Activated naive CD4-positive, alpha-beta T cell treated with anti-CD3 and anti-CD28 coated beads for 36 hours (primary cell): ENCODE measurements around the gene LIPG. TPM values are rescaled to one million over a fixed set of nuclear protein-coding genes. Genes with fewer than 3 reads are reported as not detected.

ENCODE experiments used
- CTCF ChIA-PET: fragments of 350-600 bp; sonication (Branson Sonifier 250); formaldehyde crosslinking; loops from one replicate; lab custom pipeline; 2021; ENCODE audit warnings: antibody characterized with exemption; lab: Charles Lee
- DNase-seq: peaks from one replicate; pipeline ENCODE4 v3.0.0-alpha.2; 2020
- H3K27ac Mint-ChIP-seq: one replicate; pipeline ENCODE4 v1.8.0; 2021; ENCODE audit warnings: mild to moderate bottlenecking, mixed read lengths
- H3K27me3 Mint-ChIP-seq: one replicate; pipeline ENCODE4 v1.8.0; 2021; ENCODE audit warnings: low read depth, mixed read lengths
- H3K36me3 Mint-ChIP-seq: one replicate; pipeline ENCODE4 v1.8.0; 2021; ENCODE audit warnings: low read depth, mixed read lengths
- H3K4me1 Mint-ChIP-seq: one replicate; pipeline ENCODE4 v1.8.0; 2021; ENCODE audit warnings: low read depth, mixed read lengths
- H3K4me3 Mint-ChIP-seq: one replicate; pipeline ENCODE4 v1.8.0; 2021; ENCODE audit warnings: mild to moderate bottlenecking, moderate library complexity, mixed read lengths
- H3K9me3 Mint-ChIP-seq: one replicate; pipeline ENCODE4 v1.8.0; 2021; ENCODE audit warnings: mixed read lengths
- intact Hi-C: fragments of 100-400 bp; cut with micrococcal nuclease; formaldehyde crosslinking; loops from one replicate; pipeline ENCODE4 v1.15.1; 2023
- total RNA-seq, 2 experiments: library from RNA; stranded (reverse); gene quantifications; one replicate each; pipeline ENCODE4 v1.2.3, GENCODE V29; 2021

Gene LIPG
- total RNA-seq, 2 experiments from 2014 or later, result 0.22 to 0.45 TPM

- Mint-ChIP-seq H3K27ac (no peak overlapping the region), H3K4me1 (no peaks in the 10 kb centered on the region), H3K4me3 (no peak overlapping the region), H3K36me3 (no peaks in the 10 kb centered on the region), H3K9me3 (no peaks in the 10 kb centered on the region), H3K27me3 (peaks cover 17% of the 10 kb centered on the region)
- CTCF ChIA-PET, result no interaction called here
- no peak for DNase-seq
- intact Hi-C loops, result no loop called here
Observed at GRCh38 chr18:49619801-49620200, 57.9 kb downstream of the LIPG start.

- Mint-ChIP-seq H3K4me3 (no peak overlapping the region), H3K4me1 (no peaks in the 10 kb centered on the region), H3K27me3 (peaks cover 14% of the 10 kb centered on the region), H3K9me3 (no peaks in the 10 kb centered on the region), H3K36me3 (no peaks in the 10 kb centered on the region), H3K27ac (no peak overlapping the region)
- DNase-seq, result no peak
- intact Hi-C loops, result no loop called here
- CTCF ChIA-PET, result interaction anchor here (0.7 kb wide), 1 partner anchor 256 kb away, joined by 3 read pairs; no protein-coding TSS in a partner anchor
Observed at GRCh38 chr18:49621301-49621700, 59.4 kb downstream of the LIPG start.

- Mint-ChIP-seq H3K27ac (no peak overlapping the region), H3K27me3 (peaks cover 14% of the 10 kb centered on the region), H3K4me1 (no peaks in the 10 kb centered on the region), H3K9me3 (no peaks in the 10 kb centered on the region), H3K4me3 (no peak overlapping the region), H3K36me3 (no peaks in the 10 kb centered on the region)
- CTCF ChIA-PET, result interaction anchor here (0.7 kb wide), 1 partner anchor 256 kb away, joined by 3 read pairs; no protein-coding TSS in a partner anchor
- no peak for DNase-seq
- intact Hi-C loops, result no loop called here
Observed at GRCh38 chr18:49621717-49622351, 60.0 kb downstream of the LIPG start.

- no peaks in the 10 kb centered on the region for H3K9me3 Mint-ChIP-seq
- no peak overlapping the region for H3K4me3 Mint-ChIP-seq
- peaks cover 14% of the 10 kb centered on the region for H3K27me3 Mint-ChIP-seq
- intact Hi-C loops, result no loop called here
- DNase-seq, result no peak
- no peaks in the 10 kb centered on the region for H3K4me1 Mint-ChIP-seq
- H3K36me3 Mint-ChIP-seq, result no peaks in the 10 kb centered on the region
- CTCF ChIA-PET, result no interaction called here
- H3K27ac Mint-ChIP-seq, result no peak overlapping the region
Observed at GRCh38 chr18:49623571-49623970, 61.7 kb downstream of the LIPG start.

- H3K4me3 Mint-ChIP-seq, result no peak overlapping the region
- H3K27me3 Mint-ChIP-seq, result peaks cover 14% of the 10 kb centered on the region
- no peaks in the 10 kb centered on the region for H3K9me3 Mint-ChIP-seq
- H3K27ac Mint-ChIP-seq, result no peak overlapping the region
- CTCF ChIA-PET, result interaction anchor here (0.7 to 0.8 kb wide), 2 partner anchors 11 to 27 kb away, joined by 3 read pairs; no protein-coding TSS in a partner anchor
- no peaks in the 10 kb centered on the region for H3K36me3 Mint-ChIP-seq
- intact Hi-C loops, result no loop called here
- H3K4me1 Mint-ChIP-seq, result no peaks in the 10 kb centered on the region
- no peak for DNase-seq
Observed at GRCh38 chr18:49625021-49625691, 63.3 kb downstream of the LIPG start.

- Mint-ChIP-seq H3K9me3 (no peaks in the 10 kb centered on the region), H3K36me3 (no peaks in the 10 kb centered on the region), H3K27ac (no peak overlapping the region), H3K27me3 (peaks cover 9% of the 10 kb centered on the region), H3K4me1 (no peaks in the 10 kb centered on the region), H3K4me3 (no peak overlapping the region)
- intact Hi-C loops, result no loop called here
- CTCF ChIA-PET, result no interaction called here
- no peak for DNase-seq
Observed at GRCh38 chr18:49626842-49627467, 65.1 kb downstream of the LIPG start.

GRCh38 chr18:49628119-49628518 is 66.3 kb downstream of the LIPG start:
- Mint-ChIP-seq H3K4me3 (no peak overlapping the region), H3K27me3 (peaks cover 3% of the 10 kb centered on the region)

GRCh38 chr18:49628881-49629795 is 67.3 kb downstream of the LIPG start:
- Mint-ChIP-seq H3K36me3 (no peaks in the 10 kb centered on the region), H3K27me3 (no peaks in the 10 kb centered on the region), H3K4me1 (no peaks in the 10 kb centered on the region), H3K27ac (no peak overlapping the region), H3K4me3 (no peak overlapping the region), H3K9me3 (no peaks in the 10 kb centered on the region)
- no peak for DNase-seq
- intact Hi-C loops, result no loop called here
- CTCF ChIA-PET, result no interaction called here

More at GRCh38 chr18:49628119-49628518, 66.3 kb downstream of the LIPG start:
- Mint-ChIP-seq H3K27ac (no peak overlapping the region), H3K9me3 (no peaks in the 10 kb centered on the region), H3K36me3 (no peaks in the 10 kb centered on the region), H3K4me1 (no peaks in the 10 kb centered on the region)
- intact Hi-C loops, result no loop called here
- CTCF ChIA-PET, result interaction anchor here (1.0 kb wide), 1 partner anchor 232 kb away, joined by 3 read pairs; no protein-coding TSS in a partner anchor
- DNase-seq, result no peak

- CTCF ChIA-PET, result interaction anchor here (0.6 to 0.9 kb wide), 2 partner anchors 12 to 388 kb away, joined by 4 read pairs; no protein-coding TSS in a partner anchor
- no peak for DNase-seq
- no peaks in the 10 kb centered on the region for H3K4me1 Mint-ChIP-seq
- H3K4me3 Mint-ChIP-seq, result no peak overlapping the region
- no peaks in the 10 kb centered on the region for H3K36me3 Mint-ChIP-seq
- intact Hi-C loops, result no loop called here
- no peak overlapping the region for H3K27ac Mint-ChIP-seq
- no peaks in the 10 kb centered on the region for H3K27me3 Mint-ChIP-seq
- H3K9me3 Mint-ChIP-seq, result no peaks in the 10 kb centered on the region
Observed at GRCh38 chr18:49630246-49630699, 68.4 kb downstream of the LIPG start.

- H3K4me3 Mint-ChIP-seq, result no peak overlapping the region
- CTCF ChIA-PET, result no interaction called here
- H3K27me3 Mint-ChIP-seq, result no peaks in the 10 kb centered on the region
- DNase-seq, result no peak
- intact Hi-C loops, result no loop called here
- no peaks in the 10 kb centered on the region for H3K36me3 Mint-ChIP-seq
- H3K27ac Mint-ChIP-seq, result no peak overlapping the region
- H3K9me3 Mint-ChIP-seq, result no peaks in the 10 kb centered on the region
- no peaks in the 10 kb centered on the region for H3K4me1 Mint-ChIP-seq
Observed at GRCh38 chr18:49631146-49631866, 69.4 kb downstream of the LIPG start.

- Mint-ChIP-seq H3K4me1 (no peaks in the 10 kb centered on the region), H3K36me3 (no peaks in the 10 kb centered on the region), H3K4me3 (no peak overlapping the region), H3K9me3 (no peaks in the 10 kb centered on the region), H3K27ac (no peak overlapping the region), H3K27me3 (no peaks in the 10 kb centered on the region)
- CTCF ChIA-PET, result no interaction called here
- intact Hi-C loops, result no loop called here
- no peak for DNase-seq
Observed at GRCh38 chr18:49632588-49632987, 70.7 kb downstream of the LIPG start.
